ENCODE measurements around the gene CDCA8.

- TF ChIP-seq POLR2A (IDR thresholded peaks at IDR 0.05; ENCODE audit: low read length) (no peak), GATA1 (IDR thresholded peaks at IDR 0.05; ENCODE audit: low read depth, low read length) (no peak)
Measured at GRCh38 chr1:37655274-37655673, 37.0 kb upstream of the CDCA8 start.
